Measurements from ENCODE around the gene DDC. TPM values are rescaled to one million over a fixed set of nuclear protein-coding genes. Genes with fewer than 3 reads are reported as not detected.

Gene DDC
- total RNA-seq, 2 donors from 2014 or later, result 6.6 to 17.1 TPM

- Histone ChIP-seq H3K4me1 (no peaks in the 10 kb centered on the region), H3K9me3 (no peaks in the 10 kb centered on the region), H3K27me3 (no peaks in the 10 kb centered on the region), H3K27ac (no peak overlapping the region), H3K4me3 (no peak overlapping the region), H3K36me3 (replicated peaks in 1 of 2; ENCODE audit: insufficient read depth in 1 of 2, low read depth in 2 of 2) (no peaks in the 10 kb centered on the region)
- DNase-seq (no peak), ATAC-seq (no peak)
- no peak for TF ChIP-seq POLR2A (IDR thresholded peaks at IDR 0.05)
- TF ChIP-seq, protein P1, sequence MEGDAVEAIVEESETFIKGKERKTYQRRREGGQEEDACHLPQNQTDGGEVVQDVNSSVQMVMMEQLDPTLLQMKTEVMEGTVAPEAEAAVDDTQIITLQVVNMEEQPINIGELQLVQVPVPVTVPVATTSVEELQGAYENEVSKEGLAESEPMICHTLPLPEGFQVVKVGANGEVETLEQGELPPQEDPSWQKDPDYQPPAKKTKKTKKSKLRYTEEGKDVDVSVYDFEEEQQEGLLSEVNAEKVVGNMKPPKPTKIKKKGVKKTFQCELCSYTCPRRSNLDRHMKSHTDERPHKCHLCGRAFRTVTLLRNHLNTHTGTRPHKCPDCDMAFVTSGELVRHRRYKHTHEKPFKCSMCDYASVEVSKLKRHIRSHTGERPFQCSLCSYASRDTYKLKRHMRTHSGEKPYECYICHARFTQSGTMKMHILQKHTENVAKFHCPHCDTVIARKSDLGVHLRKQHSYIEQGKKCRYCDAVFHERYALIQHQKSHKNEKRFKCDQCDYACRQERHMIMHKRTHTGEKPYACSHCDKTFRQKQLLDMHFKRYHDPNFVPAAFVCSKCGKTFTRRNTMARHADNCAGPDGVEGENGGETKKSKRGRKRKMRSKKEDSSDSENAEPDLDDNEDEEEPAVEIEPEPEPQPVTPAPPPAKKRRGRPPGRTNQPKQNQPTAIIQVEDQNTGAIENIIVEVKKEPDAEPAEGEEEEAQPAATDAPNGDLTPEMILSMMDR (IDR thresholded peaks at IDR 0.05), result no peak
- 86 to 90% methylated on average over 18 of the region's 18 CpGs for WGBS, 2 donors
- intact Hi-C loops (cut with DNase I), result no loop called here
Observed at GRCh38 chr7:50543776-50544442, 21.3 kb downstream of the DDC start.

GRCh38 chr7:50542132-50542531 is 23.1 kb downstream of the DDC start:
- H3K27ac ChIP-seq, result no peak overlapping the region
- DNase-seq (no peak), ATAC-seq (no peak)
- H3K4me1 ChIP-seq, result no peaks in the 10 kb centered on the region
- no peak for TF ChIP-seq POLR2A (IDR thresholded peaks at IDR 0.05)
- TF ChIP-seq, protein P1 (IDR thresholded peaks at IDR 0.05), result no peak
- intact Hi-C loops (cut with DNase I), result no loop called here
- no peaks in the 10 kb centered on the region for H3K27me3 ChIP-seq
- WGBS, 2 donors, result 93 to 96% methylated on average over 11 of the region's 11 CpGs
- no peak overlapping the region for H3K4me3 ChIP-seq
- no peaks in the 10 kb centered on the region for H3K9me3 ChIP-seq
- H3K36me3 ChIP-seq (replicated peaks in 1 of 2; ENCODE audit: insufficient read depth in 1 of 2, low read depth in 2 of 2), result no peaks in the 10 kb centered on the region

DNA sequence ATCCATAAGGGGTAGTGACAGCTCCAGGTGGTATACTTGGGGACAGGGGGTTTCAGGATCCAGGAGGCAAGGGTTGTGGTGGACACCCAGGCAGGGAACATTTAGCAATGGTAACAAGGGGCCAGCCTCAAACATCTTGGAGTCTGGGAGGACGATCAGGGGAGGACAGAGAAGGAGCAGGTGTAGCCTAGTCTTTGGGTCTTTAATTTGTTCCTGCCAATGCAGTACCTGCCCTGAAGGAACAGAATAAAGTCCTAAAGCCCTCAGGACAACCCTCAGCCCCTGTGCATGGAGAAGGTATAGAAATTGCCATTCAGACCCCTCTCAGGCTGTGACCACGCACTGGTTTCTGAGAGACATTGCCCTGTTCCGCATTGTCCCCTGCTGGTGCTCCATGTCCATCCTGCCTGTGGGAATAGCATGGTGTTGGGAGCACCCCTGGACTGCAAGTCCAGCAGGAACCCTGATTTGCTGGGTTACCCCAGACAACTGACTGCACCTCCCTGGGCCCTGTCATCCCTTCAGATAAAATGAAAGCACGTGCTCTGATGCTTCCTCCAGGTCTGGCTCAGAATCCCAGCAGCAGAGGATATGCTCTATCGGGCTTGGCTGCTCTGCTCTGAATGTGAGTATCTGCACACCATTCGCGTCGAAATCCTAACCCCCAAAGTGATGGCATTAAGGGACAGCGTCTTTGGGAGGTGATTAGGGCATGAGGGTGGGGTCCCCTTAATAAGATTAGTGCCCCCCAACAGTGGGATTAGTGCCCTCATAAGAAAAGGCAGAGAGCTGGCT is 24.2 kb downstream of the DDC start:
- H3K4me1 ChIP-seq, result no peaks in the 10 kb centered on the region
- no peak overlapping the region for H3K27ac ChIP-seq
- DNase-seq (no peak), ATAC-seq (no peak)
- intact Hi-C loops (cut with DNase I), result no loop called here
- WGBS, 2 donors, result 92 to 93% methylated on average over 7 to 9 of the region's 9 CpGs
- no peaks in the 10 kb centered on the region for H3K36me3 ChIP-seq (replicated peaks in 1 of 2; ENCODE audit: insufficient read depth in 1 of 2, low read depth in 2 of 2)
- no peaks in the 10 kb centered on the region for H3K27me3 ChIP-seq
- no peaks in the 10 kb centered on the region for H3K9me3 ChIP-seq
- no peak for TF ChIP-seq POLR2A (IDR thresholded peaks at IDR 0.05)
- TF ChIP-seq, protein P1 (IDR thresholded peaks at IDR 0.05), result no peak
- no peak overlapping the region for H3K4me3 ChIP-seq

DNA sequence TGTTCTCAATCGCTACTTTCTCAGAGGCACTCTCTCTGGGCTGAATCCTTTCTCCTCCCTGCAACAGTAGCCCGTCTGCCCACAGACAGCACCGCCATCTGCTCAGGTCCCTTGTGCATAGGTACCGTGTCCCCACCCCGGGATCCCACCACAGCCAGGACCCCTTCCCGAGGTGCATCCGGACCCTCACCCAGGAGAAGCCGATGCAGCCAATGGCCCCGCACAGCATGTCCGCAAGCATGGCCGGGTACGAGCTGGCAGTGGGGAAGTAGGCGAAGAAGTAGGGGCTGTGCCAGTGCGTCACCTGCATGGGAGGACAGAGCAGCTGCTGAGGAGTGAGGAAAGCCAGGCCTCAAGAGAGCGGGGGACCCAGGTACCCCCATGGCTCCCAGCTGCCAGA is 25.5 kb downstream of the DDC start:
- DNase-seq (no peak), ATAC-seq (no peak)
- no peak for TF ChIP-seq POLR2A (IDR thresholded peaks at IDR 0.05)
- TF ChIP-seq, protein P1 (IDR thresholded peaks at IDR 0.05), result no peak
- H3K27ac ChIP-seq, result no peak overlapping the region
- no peaks in the 10 kb centered on the region for H3K36me3 ChIP-seq (replicated peaks in 1 of 2; ENCODE audit: insufficient read depth in 1 of 2, low read depth in 2 of 2)
- WGBS, 2 donors, result 92 to 93% methylated on average over 9 to 15 of the region's 15 CpGs
- intact Hi-C loops (cut with DNase I), result loop anchor here (2.0 kb wide), 1 partner anchor 15 kb away; no protein-coding TSS in a partner anchor
- no peak overlapping the region for H3K4me3 ChIP-seq
- peaks cover under 1% of the 10 kb centered on the region for H3K4me1 ChIP-seq
- no peaks in the 10 kb centered on the region for H3K9me3 ChIP-seq
- H3K27me3 ChIP-seq, result no peaks in the 10 kb centered on the region
